Natural killer cell (primary cell): Measurements from ENCODE around the gene DCAF11. TPM values are rescaled to one million over a fixed set of nuclear protein-coding genes. Genes with fewer than 3 reads are reported as not detected.

Experiments
- ATAC-seq, 3 donors: fragments of 150-1000 bp in 2 of 3; fragments of 200-7000 bp in 1 of 3; cut with Tn5 transposase; 1 replicate in 1 of 3; 2 replicates in 2 of 3; pipeline ENCODE4 v1.10.0; 2021; ENCODE audit warnings: mild to moderate bottlenecking in 2 of 3, moderate library complexity in 2 of 3
- DNase-seq, 2 donors: peaks; one replicate each; pipeline versions ENCODE4 v3.0.0 to v3.0.0-alpha.2; 2013 to 2021; ENCODE audit warnings: mixed read lengths in 1 of 2
- H3K27ac ChIP-seq: one replicate; pipeline ENCODE4 v1.5.1; 2013; ENCODE audit warnings: mild to moderate bottlenecking, low read length
- H3K27me3 ChIP-seq: one replicate; pipeline ENCODE4 v1.6.1; 2013; ENCODE audit warnings: low read length; ENCODE audit not compliant: control insufficient read depth, insufficient read depth
- H3K36me3 ChIP-seq: one replicate; pipeline ENCODE4 v1.6.1; 2013; ENCODE audit warnings: low read length; ENCODE audit not compliant: control insufficient read depth, insufficient read depth
- H3K4me1 ChIP-seq: one replicate; pipeline ENCODE4 v1.6.1; 2013; ENCODE audit warnings: low read length; ENCODE audit not compliant: control insufficient read depth, insufficient read depth
- H3K4me3 ChIP-seq: one replicate; pipeline ENCODE4 v1.5.1; 2013; ENCODE audit warnings: low read length
- H3K9me3 ChIP-seq: one replicate; pipeline ENCODE4 v1.6.1; 2013; ENCODE audit warnings: low read length; ENCODE audit not compliant: control insufficient read depth, insufficient read depth
- H3K27ac Mint-ChIP-seq, 2 donors: one replicate each; pipeline ENCODE4 v1.8.0; 2022; ENCODE audit warnings: mild to moderate bottlenecking in 2 of 2, mixed read lengths in 2 of 2, moderate library complexity in 1 of 2
- H3K27me3 Mint-ChIP-seq, 2 donors: one replicate each; pipeline ENCODE4 v1.8.0; 2022; ENCODE audit warnings: low read depth in 2 of 2, mixed read lengths in 2 of 2
- H3K36me3 Mint-ChIP-seq: one replicate; pipeline ENCODE4 v1.8.0; 2022; ENCODE audit warnings: mixed read lengths
- H3K4me1 Mint-ChIP-seq, 2 donors: one replicate each; pipeline ENCODE4 v1.8.0; 2022; ENCODE audit warnings: mixed read lengths in 2 of 2
- H3K4me3 Mint-ChIP-seq: one replicate; pipeline ENCODE4 v1.8.0; 2022; ENCODE audit warnings: mild to moderate bottlenecking, moderate library complexity, mixed read lengths
- H3K9me3 Mint-ChIP-seq, 2 donors: one replicate each; pipeline ENCODE4 v1.8.0; 2022; ENCODE audit warnings: mixed read lengths in 2 of 2
- CTCF ChIP-seq: fragments of 200-600 bp; IDR thresholded peaks from one replicate; pipeline ENCODE4 v1.8.0; 2022; ENCODE audit warnings: antibody characterized with exemption
- WGBS: methylation state at CpG from one replicate; pipeline ENCODE4 v1.1.7; 2013; ENCODE audit warnings: missing lambda C conversion rate; ENCODE audit not compliant: insufficient coverage; 5-methylcytosine and 5-hydroxymethylcytosine counted together
- intact Hi-C: fragments of 100-400 bp; cut with micrococcal nuclease; formaldehyde crosslinking; loops from one replicate; pipeline ENCODE4 v1.14.2; 2022
- total RNA-seq, 4 donors: library from RNA; stranded (reverse); fragments of 120-200 nt in 1 of 4; gene quantifications; one replicate each; pipeline versions ENCODE4 v1.2.3 to v1.2.4, GENCODE V29; 2013 to 2022

DCAF11 gene
- total RNA-seq, 3 donors from 2014 or later (not counting 1 experiment from before 2014, with no cell fraction given): 77.5 to 99.3 (median 96.3) TPM

GRCh38 chr14:24077086-24077485, 37.5 kb upstream of the DCAF11 start:
- intact Hi-C loops: no loop called here
- H3K27me3 Mint-ChIP-seq: no peaks in the 10 kb centered on the region
- WGBS: 95% methylated on average over 23 of the region's 23 CpGs
- no peak overlapping the region for H3K27ac Mint-ChIP-seq
- H3K36me3 Mint-ChIP-seq: no peaks in the 10 kb centered on the region
- H3K27me3 ChIP-seq: no peaks in the 10 kb centered on the region
- no peak for TF ChIP-seq CTCF
- H3K27ac ChIP-seq: no peak overlapping the region
- H3K36me3 ChIP-seq: no peaks in the 10 kb centered on the region
- H3K4me1 ChIP-seq: peaks cover 19% of the 10 kb centered on the region
- no peak overlapping the region for H3K4me3 ChIP-seq
- H3K9me3 Mint-ChIP-seq: no peaks in the 10 kb centered on the region
- peaks cover 11 to 14% of the 10 kb centered on the region in 2 donors for H3K4me1 Mint-ChIP-seq
- H3K4me3 Mint-ChIP-seq: no peak overlapping the region
- no peak for DNase-seq
- no peak for ATAC-seq
- H3K9me3 ChIP-seq: no peaks in the 10 kb centered on the region

- no peaks in the 10 kb centered on the region for H3K36me3 Mint-ChIP-seq
- Histone ChIP-seq H3K36me3 (no peaks in the 10 kb centered on the region), H3K27me3 (no peaks in the 10 kb centered on the region), H3K9me3 (no peaks in the 10 kb centered on the region), H3K4me3 (no peak overlapping the region), H3K27ac (no peak overlapping the region), H3K4me1 (peaks cover 19% of the 10 kb centered on the region)
- DNase-seq: no peak
- ATAC-seq: no peak
- TF ChIP-seq CTCF: no peak
- H3K4me1 Mint-ChIP-seq: peaks cover 14 to 20% of the 10 kb centered on the region in 2 donors
- no peaks in the 10 kb centered on the region for H3K27me3 Mint-ChIP-seq
- H3K4me3 Mint-ChIP-seq: no peak overlapping the region
- no peaks in the 10 kb centered on the region for H3K9me3 Mint-ChIP-seq
- H3K27ac Mint-ChIP-seq: no peak overlapping the region
- intact Hi-C loops: no loop called here
- 100% methylated on average over 3 of the region's 3 CpGs for WGBS
Measured at GRCh38 chr14:24078146-24078545, 36.4 kb upstream of the DCAF11 start.

GRCh38 chr14:24079491-24080141, 35.0 kb upstream of the DCAF11 start:
- no peak for DNase-seq
- Mint-ChIP-seq H3K27ac (no peak overlapping the region), H3K27me3 (no peaks in the 10 kb centered on the region), H3K4me1 (peaks cover 14 to 20% of the 10 kb centered on the region in 2 donors), H3K9me3 (no peaks in the 10 kb centered on the region), H3K36me3 (no peaks in the 10 kb centered on the region), H3K4me3 (no peak overlapping the region)
- intact Hi-C loops: no loop called here
- no peak for TF ChIP-seq CTCF
- peaks cover 19% of the 10 kb centered on the region for H3K4me1 ChIP-seq
- no peaks in the 10 kb centered on the region for H3K9me3 ChIP-seq
- no peak overlapping the region for H3K27ac ChIP-seq
- no peaks in the 10 kb centered on the region for H3K36me3 ChIP-seq
- 91% methylated on average over 8 of the region's 9 CpGs for WGBS
- H3K4me3 ChIP-seq: no peak overlapping the region
- ATAC-seq: no peak
- no peaks in the 10 kb centered on the region for H3K27me3 ChIP-seq

GRCh38 chr14:24080142-24080530, 34.4 kb upstream of the DCAF11 start:
- ATAC-seq (no peak), DNase-seq (no peak)
- Histone ChIP-seq H3K4me3 (no peak overlapping the region), H3K9me3 (no peaks in the 10 kb centered on the region), H3K27me3 (no peaks in the 10 kb centered on the region), H3K27ac (no peak overlapping the region), H3K4me1 (peaks cover 19% of the 10 kb centered on the region), H3K36me3 (no peaks in the 10 kb centered on the region)
- intact Hi-C loops: no loop called here
- Mint-ChIP-seq H3K4me3 (peak overlapping the region; percentile 31), H3K9me3 (no peaks in the 10 kb centered on the region), H3K27me3 (no peaks in the 10 kb centered on the region), H3K36me3 (no peaks in the 10 kb centered on the region), H3K4me1 (peaks cover 14 to 20% of the 10 kb centered on the region in 2 donors), H3K27ac (no peak overlapping the region)
- 79% methylated on average over 6 of the region's 6 CpGs for WGBS
- TF ChIP-seq CTCF: no peak
